Activated CD8-positive, alpha-beta memory T cell treated with anti-CD3 and anti-CD28 coated beads, Interleukin-2, amount 10 ng/mL, durations not matched to agents 7 days and 5 days (primary cell): Measurements from ENCODE around the gene SDCBP2. TPM values are rescaled to one million over a fixed set of nuclear protein-coding genes. Genes with fewer than 3 reads are reported as not detected.

ENCODE experiments used
- ATAC-seq: fragments of 150-1000 bp; cut with Tn5 transposase; one replicate; pipeline ENCODE4 v1.10.0; 2021; ENCODE audit warnings: moderate library complexity
- CTCF ChIA-PET: fragments of 350-600 bp; sonication (Branson Sonifier 250); formaldehyde crosslinking; loops from one replicate; lab custom pipeline; 2021; ENCODE audit warnings: antibody characterized with exemption; lab: Charles Lee
- DNase-seq: peaks from one replicate; pipeline ENCODE4 v3.0.0-alpha.2; 2020
- H3K27ac Mint-ChIP-seq: one replicate; pipeline ENCODE4 v1.8.0; 2021; ENCODE audit warnings: mild to moderate bottlenecking, mixed read lengths
- H3K27me3 Mint-ChIP-seq: one replicate; pipeline ENCODE4 v1.8.0; 2021; ENCODE audit warnings: mixed read lengths
- H3K36me3 Mint-ChIP-seq: one replicate; pipeline ENCODE4 v1.8.0; 2021; ENCODE audit warnings: mild to moderate bottlenecking, mixed read lengths
- H3K4me1 Mint-ChIP-seq: one replicate; pipeline ENCODE4 v1.8.0; 2021; ENCODE audit warnings: mixed read lengths
- H3K4me3 Mint-ChIP-seq: one replicate; pipeline ENCODE4 v1.8.0; 2021; ENCODE audit warnings: mild to moderate bottlenecking, moderate library complexity, mixed read lengths
- H3K9me3 Mint-ChIP-seq: one replicate; pipeline ENCODE4 v1.8.0; 2022; ENCODE audit warnings: low read depth, mixed read lengths
- total RNA-seq, 2 experiments: library from RNA; stranded (reverse); gene quantifications; one replicate each; pipeline ENCODE4 v1.2.3, GENCODE V29; 2021

The SDCBP2 gene
- total RNA-seq, 2 experiments from 2014 or later = 2.1 to 4.3 TPM

GRCh38 chr20:1275919-1276318 lies 53.0 kb downstream of the SDCBP2 start:
- no peak overlapping the region for H3K4me3 Mint-ChIP-seq
- no peak for ATAC-seq
- peak; percentile 29 for DNase-seq
- no peaks in the 10 kb centered on the region for H3K4me1 Mint-ChIP-seq
- no peaks in the 10 kb centered on the region for H3K36me3 Mint-ChIP-seq
- no peaks in the 10 kb centered on the region for H3K9me3 Mint-ChIP-seq
- CTCF ChIA-PET = no interaction called here
- no peaks in the 10 kb centered on the region for H3K27me3 Mint-ChIP-seq
- H3K27ac Mint-ChIP-seq = no peak overlapping the region

- no peaks in the 10 kb centered on the region for H3K9me3 Mint-ChIP-seq
- H3K36me3 Mint-ChIP-seq = no peaks in the 10 kb centered on the region
- no peak overlapping the region for H3K4me3 Mint-ChIP-seq
- H3K27me3 Mint-ChIP-seq = no peaks in the 10 kb centered on the region
- peak; percentile 35 for DNase-seq
- CTCF ChIA-PET = no interaction called here
- no peaks in the 10 kb centered on the region for H3K4me1 Mint-ChIP-seq
- no peak overlapping the region for H3K27ac Mint-ChIP-seq
- no peak for ATAC-seq
Measured at GRCh38 chr20:1274485-1275311, 54.2 kb downstream of the SDCBP2 start.

- Mint-ChIP-seq H3K9me3 (no peaks in the 10 kb centered on the region), H3K4me1 (no peaks in the 10 kb centered on the region), H3K27me3 (no peaks in the 10 kb centered on the region), H3K36me3 (no peaks in the 10 kb centered on the region), H3K27ac (no peak overlapping the region), H3K4me3 (no peak overlapping the region)
- DNase-seq = peak; percentile 15
- CTCF ChIA-PET = interaction anchor here (0.9 to 1.2 kb wide), 2 partner anchors 13 to 230 kb away, joined by 3 read pairs; no protein-coding TSS in a partner anchor
- ATAC-seq = no peak
Measured at GRCh38 chr20:1273366-1273765, 55.6 kb downstream of the SDCBP2 start.

DNA sequence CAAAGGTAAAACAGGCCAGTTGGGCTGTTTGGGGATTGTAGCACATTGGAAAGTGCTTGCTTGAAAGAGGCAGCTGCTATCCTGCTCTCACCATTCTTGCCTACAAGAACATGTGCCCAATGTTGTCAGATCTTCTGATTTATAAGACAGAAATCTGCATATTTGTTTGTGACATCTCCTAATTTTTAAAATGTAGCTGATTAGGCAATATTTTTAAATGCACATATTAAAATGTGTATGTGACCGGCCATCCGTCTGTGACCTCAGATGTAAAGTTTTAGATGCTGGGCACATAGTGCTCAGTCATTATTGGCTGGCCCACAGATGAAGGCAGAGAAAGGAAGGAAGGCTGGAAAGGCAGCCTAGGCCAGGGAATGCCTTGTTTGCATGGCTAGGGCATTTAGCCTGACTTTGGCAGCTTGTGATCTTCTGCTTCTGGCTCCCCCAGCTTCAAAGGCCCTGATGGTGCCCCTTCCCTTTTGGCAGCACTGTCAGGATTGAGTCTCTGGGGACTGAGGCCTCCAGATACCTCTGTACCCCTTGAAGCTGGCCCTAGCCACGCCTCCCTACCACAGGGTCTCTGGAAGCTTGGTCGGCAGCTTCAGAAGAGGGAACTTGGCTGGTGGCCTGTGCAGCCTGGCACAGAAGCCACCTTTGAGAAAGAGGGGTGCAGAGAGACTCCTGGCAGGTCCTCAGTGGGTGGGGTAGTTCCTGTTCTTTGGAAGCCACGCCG lies 56.4 kb downstream of the SDCBP2 start:
- DNase-seq (peak; percentile 31), ATAC-seq (no peak)
- Mint-ChIP-seq H3K4me3 (no peak overlapping the region), H3K36me3 (no peaks in the 10 kb centered on the region), H3K27me3 (no peaks in the 10 kb centered on the region), H3K4me1 (peaks cover 2% of the 10 kb centered on the region), H3K9me3 (no peaks in the 10 kb centered on the region), H3K27ac (no peak overlapping the region)
- CTCF ChIA-PET = interaction anchor here (0.7 to 1.5 kb wide), 5 partner anchors 9 to 231 kb away, joined by 3 to 4 read pairs (median 3); no protein-coding TSS in a partner anchor

DNA sequence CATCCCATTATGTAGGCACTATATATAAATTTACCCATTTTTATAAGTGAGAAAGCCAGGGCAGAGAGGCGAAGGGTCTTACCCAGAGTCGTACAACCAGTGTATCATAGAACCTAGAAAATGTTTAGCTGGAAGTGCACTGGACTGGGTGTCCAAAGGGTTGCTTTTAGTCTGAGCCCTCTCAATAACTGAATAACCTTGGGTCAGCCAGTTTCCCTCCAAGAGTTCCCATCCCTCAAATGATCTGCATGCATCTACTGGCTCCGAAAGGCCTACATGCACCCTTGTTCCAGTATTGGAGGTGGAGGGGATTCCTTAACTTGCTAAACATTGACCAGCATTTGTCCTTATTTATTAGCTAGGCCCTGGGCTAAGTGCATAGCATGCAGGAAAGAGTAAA lies 59.1 kb downstream of the SDCBP2 start:
- DNase-seq (no peak), ATAC-seq (no peak)
- Mint-ChIP-seq H3K36me3 (no peaks in the 10 kb centered on the region), H3K27ac (no peak overlapping the region), H3K4me1 (peaks cover 20% of the 10 kb centered on the region), H3K9me3 (no peaks in the 10 kb centered on the region), H3K4me3 (no peak overlapping the region), H3K27me3 (no peaks in the 10 kb centered on the region)
- CTCF ChIA-PET = interaction anchor here (0.9 kb wide), 1 partner anchor 10 kb away, joined by 3 read pairs; no protein-coding TSS in a partner anchor

DNA sequence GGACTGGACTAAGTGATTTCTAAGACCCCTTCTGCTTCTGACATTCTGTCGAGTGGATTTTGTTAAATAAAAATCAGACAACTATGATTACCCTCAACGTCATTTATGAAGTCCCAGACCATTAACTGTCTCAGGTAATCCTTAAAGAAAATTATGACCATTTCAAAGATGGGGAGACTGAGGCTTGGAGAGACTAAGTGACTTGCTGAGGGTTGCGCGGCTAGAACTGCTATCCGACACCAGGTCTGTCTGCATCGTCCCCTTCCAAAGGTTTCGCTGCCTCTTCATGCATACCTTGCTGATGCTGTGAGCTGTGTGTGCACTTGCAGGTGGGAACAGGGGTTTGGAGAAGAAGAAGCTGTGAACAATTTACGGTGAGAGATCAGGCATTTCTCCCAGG lies 59.7 kb downstream of the SDCBP2 start:
- CTCF ChIA-PET = no interaction called here
- ATAC-seq (no peak), DNase-seq (no peak)
- H3K36me3 Mint-ChIP-seq = no peaks in the 10 kb centered on the region
- H3K4me1 Mint-ChIP-seq = peaks cover 21% of the 10 kb centered on the region
- no peak overlapping the region for H3K4me3 Mint-ChIP-seq
- H3K9me3 Mint-ChIP-seq = no peaks in the 10 kb centered on the region
- H3K27me3 Mint-ChIP-seq = no peaks in the 10 kb centered on the region
- H3K27ac Mint-ChIP-seq = no peak overlapping the region

GRCh38 chr20:1267809-1268374 lies 61.0 kb downstream of the SDCBP2 start:
- Mint-ChIP-seq H3K4me1 (peaks cover 21% of the 10 kb centered on the region), H3K27me3 (no peaks in the 10 kb centered on the region), H3K9me3 (peaks cover 4% of the 10 kb centered on the region), H3K36me3 (peaks cover 3% of the 10 kb centered on the region), H3K27ac (no peak overlapping the region), H3K4me3 (no peak overlapping the region)
- CTCF ChIA-PET = interaction anchor here (1.8 kb wide), 1 partner anchor 14 kb away, joined by 5 read pairs; no protein-coding TSS in a partner anchor
- DNase-seq = no peak
- ATAC-seq = no peak

- Mint-ChIP-seq H3K4me1 (peaks cover 21% of the 10 kb centered on the region), H3K9me3 (peaks cover 6% of the 10 kb centered on the region), H3K27me3 (no peaks in the 10 kb centered on the region), H3K4me3 (peak overlapping the region; percentile 80), H3K27ac (no peak overlapping the region), H3K36me3 (peaks cover 5% of the 10 kb centered on the region)
- CTCF ChIA-PET = interaction anchor here (0.8 to 1.8 kb wide), 2 partner anchors 15 to 19 kb away, joined by 3 to 5 read pairs; no protein-coding TSS in a partner anchor
- no peak for DNase-seq
- ATAC-seq = no peak
Measured at GRCh38 chr20:1267161-1267560, 61.8 kb downstream of the SDCBP2 start.

GRCh38 chr20:1266167-1266973 lies 62.6 kb downstream of the SDCBP2 start, which contains the start of gene SNPH:
SNPH (plus strand) TSS chr20:1266294; CDS start chr20:1296240, 29,946 bp downstream.
- Mint-ChIP-seq H3K27me3 (no peaks in the 10 kb centered on the region), H3K9me3 (peaks cover 7% of the 10 kb centered on the region), H3K4me1 (peaks cover 21% of the 10 kb centered on the region), H3K4me3 (peak within 1 kb of the TSS; percentile 80), H3K36me3 (peaks cover 6% of the 10 kb centered on the region), H3K27ac (peak within 1 kb of the TSS; percentile 81)
- ATAC-seq (peak; percentile 92), DNase-seq (peak; percentile 84)
- CTCF ChIA-PET = interaction anchor here (0.6 to 1.8 kb wide), 5 partner anchors 16 to 238 kb away, joined by 3 to 5 read pairs (median 4); partner anchors contain the start of gene NSFL1C

- Mint-ChIP-seq H3K27me3 (peaks cover 3% of the 10 kb centered on the region), H3K27ac (peak overlapping the region; percentile 81), H3K4me3 (peak overlapping the region; percentile 80), H3K4me1 (peaks cover 21% of the 10 kb centered on the region), H3K9me3 (peaks cover 7% of the 10 kb centered on the region), H3K36me3 (peaks cover 6% of the 10 kb centered on the region)
- ATAC-seq (no peak), DNase-seq (no peak)
- CTCF ChIA-PET = interaction anchor here (0.6 to 1.8 kb wide), 4 partner anchors 16 to 238 kb away, joined by 3 to 5 read pairs (median 4); partner anchors contain the start of gene NSFL1C
Measured at GRCh38 chr20:1265916-1266166, 63.1 kb downstream of the SDCBP2 start.

DNA sequence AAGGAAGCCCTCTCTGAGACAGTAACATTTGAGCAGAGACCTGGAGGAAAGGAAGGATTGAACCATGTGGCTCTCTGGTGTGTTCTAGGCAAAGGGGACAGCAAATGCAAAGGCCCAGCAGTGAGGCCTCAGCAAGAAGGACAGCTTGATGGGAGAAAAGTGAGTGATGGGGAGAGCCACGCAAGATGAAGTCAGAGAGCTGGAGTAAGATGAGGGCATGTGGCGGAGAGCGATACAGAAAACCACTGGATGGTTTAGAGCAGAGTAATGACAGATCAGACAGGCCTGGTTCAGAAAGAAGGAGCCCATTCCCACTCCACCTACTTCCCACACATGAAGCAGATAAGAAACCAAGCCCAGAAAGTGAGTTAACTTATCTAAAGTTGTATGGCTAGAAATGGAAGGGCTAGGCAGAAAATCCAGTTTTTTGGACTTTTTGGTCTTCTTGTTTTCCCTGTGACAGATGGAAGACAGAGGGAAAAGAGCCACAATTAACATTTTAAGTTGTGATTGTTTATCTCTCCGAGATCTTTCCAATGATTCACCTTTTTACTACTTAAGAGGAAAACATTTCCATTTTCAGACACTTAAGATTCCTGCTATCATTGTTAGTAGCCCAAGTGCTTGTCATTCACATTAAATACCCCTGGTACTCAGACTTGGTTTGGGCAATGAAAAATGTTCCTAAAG lies 63.6 kb downstream of the SDCBP2 start:
- CTCF ChIA-PET = interaction anchor here (0.6 to 1.4 kb wide), 4 partner anchors 12 to 239 kb away, joined by 3 to 5 read pairs (median 4); partner anchors contain the start of gene NSFL1C

DNA sequence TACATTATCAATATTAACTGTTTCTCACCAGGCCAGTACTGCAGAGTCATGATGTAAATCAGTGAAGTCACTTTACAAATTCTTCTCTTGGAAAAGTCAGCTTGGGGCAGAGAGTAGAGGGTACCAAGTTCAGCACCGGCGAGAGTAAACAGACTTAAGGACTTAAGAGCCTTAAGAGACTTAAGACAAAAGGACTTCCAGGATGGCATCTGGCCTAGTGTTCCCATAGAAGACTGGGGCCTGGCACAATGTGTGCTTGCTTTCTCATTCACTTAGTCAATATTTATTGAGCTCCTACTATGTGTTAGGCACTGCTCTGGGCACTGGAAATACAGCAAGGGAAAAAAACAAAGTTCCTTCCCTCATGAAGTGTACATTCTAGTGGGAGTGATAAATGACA lies 64.2 kb downstream of the SDCBP2 start:
- ATAC-seq (no peak), DNase-seq (peak; percentile 33)
- Mint-ChIP-seq H3K27me3 (peaks cover 4% of the 10 kb centered on the region), H3K4me1 (peaks cover 21% of the 10 kb centered on the region), H3K4me3 (peak overlapping the region; percentile 80), H3K36me3 (peaks cover 6% of the 10 kb centered on the region), H3K27ac (no peak overlapping the region), H3K9me3 (peaks cover 7% of the 10 kb centered on the region)
- CTCF ChIA-PET = interaction anchor here (1.0 to 1.3 kb wide), 2 partner anchors 11 to 52 kb away, joined by 3 read pairs; no protein-coding TSS in a partner anchor

More for the DNA sequence above, 63.6 kb downstream of the SDCBP2 start:
- H3K36me3 Mint-ChIP-seq = peaks cover 6% of the 10 kb centered on the region
- H3K4me3 Mint-ChIP-seq = peak overlapping the region; percentile 80
- H3K9me3 Mint-ChIP-seq = peaks cover 7% of the 10 kb centered on the region
- H3K4me1 Mint-ChIP-seq = peaks cover 21% of the 10 kb centered on the region
- ATAC-seq (no peak), DNase-seq (peak; percentile 34)
- H3K27ac Mint-ChIP-seq = peak overlapping the region; percentile 81
- peaks cover 4% of the 10 kb centered on the region for H3K27me3 Mint-ChIP-seq
